WTC11 (cell line): ENCODE results near the gene USP44. TPM values are rescaled to one million over a fixed set of nuclear protein-coding genes. Genes with fewer than 3 reads are reported as not detected.

Experiments
- ATAC-seq: fragments of 200-7000 bp; cut with Tn5 transposase; 2 replicates; pipeline ENCODE4 v1.10.0; 2021; ENCODE audit warnings: mild to moderate bottlenecking, moderate library complexity
- CTCF ChIA-PET: fragments of 300-600 bp; sonication (Branson Sonifier 250); formaldehyde crosslinking; loops from one replicate; lab custom pipeline; 2021; ENCODE audit warnings: antibody characterized with exemption; lab: Charles Lee
- POLR2A ChIA-PET: fragments of 350-600 bp; sonication (Branson Sonifier 250); formaldehyde crosslinking; loops from one replicate; lab custom pipeline; 2021; ENCODE audit warnings: antibody characterized with exemption; lab: Charles Lee
- DNase-seq: peaks from one replicate; pipeline ENCODE4 v3.0.0; 2021; ENCODE audit warnings: low spot score
- H3K27ac Mint-ChIP-seq: 2 replicates; pipeline ENCODE4 v1.8.0; 2021; ENCODE audit warnings: mixed read lengths
- H3K27me3 Mint-ChIP-seq: 2 replicates; pipeline ENCODE4 v1.8.0; 2021; ENCODE audit warnings: low read depth, mild to moderate bottlenecking, moderate library complexity, mixed read lengths
- H3K36me3 Mint-ChIP-seq: 2 replicates; pipeline ENCODE4 v1.8.0; 2021; ENCODE audit warnings: mixed read lengths
- H3K4me1 Mint-ChIP-seq: 2 replicates; pipeline ENCODE4 v1.8.0; 2022; ENCODE audit warnings: mixed read lengths
- H3K4me3 Mint-ChIP-seq: 2 replicates; pipeline ENCODE4 v1.8.0; 2021; ENCODE audit warnings: mild to moderate bottlenecking, moderate library complexity, mixed read lengths
- H3K9me3 Mint-ChIP-seq: 2 replicates; pipeline ENCODE4 v1.8.0; 2021; ENCODE audit warnings: mixed read lengths
- AR ChIP-seq: fragments of 250-450 bp; sonication (Bioruptor Pico); IDR thresholded peaks from 2 replicates; pipeline ENCODE4 v1.9.0; 2021; ENCODE audit warnings: mild to moderate bottlenecking
- CREB1 ChIP-seq: sonication (generic); formaldehyde crosslinking; IDR thresholded peaks from 2 replicates; pipeline ENCODE4 v1.8.0; 2023; ENCODE audit warnings: mild to moderate bottlenecking, missing genetic modification reagents
- ELF4 ChIP-seq: sonication (generic); formaldehyde crosslinking; IDR thresholded peaks from 2 replicates; pipeline ENCODE4 v1.8.1; 2022; ENCODE audit warnings: low read depth, mild to moderate bottlenecking, moderate library complexity, missing genetic modification reagents
- ERG ChIP-seq: fragments of 250-450 bp; sonication (Bioruptor Pico); IDR thresholded peaks from 2 replicates; pipeline ENCODE4 v1.8.0; 2021; ENCODE audit warnings: mild to moderate bottlenecking
- GRHL2 ChIP-seq: fragments of 250-450 bp; sonication (Bioruptor Pico); IDR thresholded peaks from 2 replicates; pipeline ENCODE4 v1.8.0; 2022; ENCODE audit warnings: mild to moderate bottlenecking, moderate library complexity; ENCODE audit not compliant: insufficient replicate concordance, severe bottlenecking
- GTF2I ChIP-seq: fragments of 250-450 bp; sonication (Bioruptor Pico); conservative IDR thresholded peaks from 2 replicates; pipeline ENCODE4 v1.4.0; 2021; ENCODE audit warnings: mild to moderate bottlenecking
- MYBL2 ChIP-seq: sonication (generic); formaldehyde crosslinking; IDR thresholded peaks from 2 replicates; pipeline ENCODE4 v1.8.1; 2023; ENCODE audit warnings: mild to moderate bottlenecking, moderate library complexity, missing genetic modification reagents
- NR3C1 ChIP-seq: sonication (generic); formaldehyde crosslinking; conservative IDR thresholded peaks from 2 replicates; pipeline ENCODE4 v1.8.1; 2023; ENCODE audit warnings: low read depth, mild to moderate bottlenecking, missing genetic modification reagents
- SMAD3 ChIP-seq: sonication (generic); formaldehyde crosslinking; IDR thresholded peaks from 2 replicates; pipeline ENCODE4 v1.8.0; 2022; ENCODE audit warnings: missing genetic modification reagents, mild to moderate bottlenecking, borderline replicate concordance
- SOX15 ChIP-seq: fragments of 250-450 bp; sonication (Bioruptor Pico); IDR thresholded peaks from 2 replicates; pipeline ENCODE4 v1.9.0; 2021; ENCODE audit warnings: mild to moderate bottlenecking
- ZNF232 ChIP-seq: sonication (generic); formaldehyde crosslinking; IDR thresholded peaks from 2 replicates; pipeline ENCODE4 v1.8.0; 2022; ENCODE audit warnings: mild to moderate bottlenecking, missing genetic modification reagents
- total RNA-seq: library from RNA; stranded (reverse); gene quantifications from 3 replicates; pipeline ENCODE4 v1.2.3, GENCODE V29; 2021
- TF ChIP-seq, protein P1 (sequence below): sonication (generic); formaldehyde crosslinking; IDR thresholded peaks from 2 replicates; pipeline ENCODE4 v1.8.1; 2023; ENCODE audit warnings: mild to moderate bottlenecking, moderate library complexity, missing genetic modification reagents
- TF ChIP-seq, protein P2 (sequence below): fragments of 250-450 bp; sonication (Bioruptor Pico); IDR thresholded peaks from 2 replicates; pipeline ENCODE4 v1.9.0; 2021; ENCODE audit warnings: mild to moderate bottlenecking, borderline replicate concordance
- TF ChIP-seq, protein P3 (sequence below): sonication (generic); formaldehyde crosslinking; IDR thresholded peaks from 2 replicates; pipeline ENCODE4 v1.8.0; 2022; ENCODE audit warnings: mild to moderate bottlenecking, missing genetic modification reagents

USP44 gene
- total RNA-seq, 1 experiment from 2014 or later: 93.4 TPM

DNA sequence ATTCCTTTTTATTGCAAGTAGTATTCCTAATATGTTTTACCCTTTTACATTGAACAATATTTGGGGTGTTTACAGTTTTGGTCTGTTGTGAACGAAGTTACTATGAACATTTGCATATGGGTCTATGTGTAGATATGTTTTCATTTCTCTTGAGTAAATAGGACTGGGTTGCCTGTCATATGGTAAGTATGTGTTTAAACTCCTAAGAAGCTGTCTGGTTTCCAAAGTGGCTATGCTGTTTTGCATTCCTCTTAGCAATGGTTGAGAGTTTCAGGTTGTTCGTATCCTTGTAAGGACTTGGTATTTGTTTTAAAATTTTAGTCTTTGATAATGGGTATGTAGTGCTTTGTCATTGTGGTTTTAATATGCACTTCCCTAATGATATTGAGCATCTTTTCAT, 71.0 kb downstream of the USP44 start (continued):
- TF ChIP-seq ERG (CRISPR knock-in tag) (no peak), SMAD3 (no peak), GTF2I (CRISPR knock-in tag) (no peak)
- TF ChIP-seq, protein P1, sequence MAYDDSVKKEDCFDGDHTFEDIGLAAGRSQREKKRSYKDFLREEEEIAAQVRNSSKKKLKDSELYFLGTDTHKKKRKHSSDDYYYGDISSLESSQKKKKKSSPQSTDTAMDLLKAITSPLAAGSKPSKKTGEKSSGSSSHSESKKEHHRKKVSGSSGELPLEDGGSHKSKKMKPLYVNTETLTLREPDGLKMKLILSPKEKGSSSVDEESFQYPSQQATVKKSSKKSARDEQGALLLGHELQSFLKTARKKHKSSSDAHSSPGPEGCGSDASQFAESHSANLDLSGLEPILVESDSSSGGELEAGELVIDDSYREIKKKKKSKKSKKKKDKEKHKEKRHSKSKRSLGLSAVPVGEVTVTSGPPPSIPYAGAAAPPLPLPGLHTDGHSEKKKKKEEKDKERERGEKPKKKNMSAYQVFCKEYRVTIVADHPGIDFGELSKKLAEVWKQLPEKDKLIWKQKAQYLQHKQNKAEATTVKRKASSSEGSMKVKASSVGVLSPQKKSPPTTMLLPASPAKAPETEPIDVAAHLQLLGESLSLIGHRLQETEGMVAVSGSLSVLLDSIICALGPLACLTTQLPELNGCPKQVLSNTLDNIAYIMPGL (CRISPR knock-in tag): no peak
- TF ChIP-seq, all 79 proteins: peak for 0

- Mint-ChIP-seq H3K27me3 (peaks cover 2% of the 10 kb centered on the region; the same call in 1 of the 2 replicates), H3K36me3 (peaks cover 34% of the 10 kb centered on the region), H3K27ac (peak overlapping the region; percentile 91), H3K9me3 (no peaks in the 10 kb centered on the region), H3K4me3 (peak overlapping the region; percentile 100), H3K4me1 (peaks cover 17% of the 10 kb centered on the region)
- no peak for ATAC-seq
- TF ChIP-seq SOX15 (CRISPR knock-in tag) (no peak), ZNF232 (CRISPR knock-in tag) (no peak), AR (CRISPR knock-in tag) (no peak)
- POLR2A ChIA-PET: interaction anchor here (0.5 to 2.0 kb wide), 3 partner anchors 28 to 257 kb away, joined by 3 to 12 read pairs (median 4); partner anchors contain the start of genes FGD6 and VEZT
- no peak for DNase-seq
- CTCF ChIA-PET: interaction anchor here (1.7 kb wide), 1 partner anchor 60 kb away, joined by 12 read pairs; no protein-coding TSS in a partner anchor
Observed at GRCh38 chr12:95474660-95474958, 76.7 kb downstream of the USP44 start.

- H3K4me3 Mint-ChIP-seq: peak within 1 kb of the TSS; percentile 100
- peaks cover 2% of the 10 kb centered on the region; the same call in 1 of the 2 replicates for H3K27me3 Mint-ChIP-seq
- CTCF ChIA-PET: interaction anchor here (0.5 to 1.7 kb wide), 6 partner anchors 28 to 401 kb away, joined by 3 to 12 read pairs (median 5); partner anchors contain the start of gene NR2C1
- H3K9me3 Mint-ChIP-seq: no peaks in the 10 kb centered on the region
- POLR2A ChIA-PET: interaction anchor here (0.5 to 2.3 kb wide), 12 partner anchors 10 to 401 kb away, joined by 3 to 13 read pairs (median 4); partner anchors contain the start of genes FGD6, NR2C1 and VEZT
- peaks cover 17% of the 10 kb centered on the region for H3K4me1 Mint-ChIP-seq
- ATAC-seq (peak; percentile 100), DNase-seq (peak; percentile 97)
- H3K27ac Mint-ChIP-seq: peak within 1 kb of the TSS; percentile 100
- peaks cover 30% of the 10 kb centered on the region for H3K36me3 Mint-ChIP-seq
- TF ChIP-seq, protein P2, sequence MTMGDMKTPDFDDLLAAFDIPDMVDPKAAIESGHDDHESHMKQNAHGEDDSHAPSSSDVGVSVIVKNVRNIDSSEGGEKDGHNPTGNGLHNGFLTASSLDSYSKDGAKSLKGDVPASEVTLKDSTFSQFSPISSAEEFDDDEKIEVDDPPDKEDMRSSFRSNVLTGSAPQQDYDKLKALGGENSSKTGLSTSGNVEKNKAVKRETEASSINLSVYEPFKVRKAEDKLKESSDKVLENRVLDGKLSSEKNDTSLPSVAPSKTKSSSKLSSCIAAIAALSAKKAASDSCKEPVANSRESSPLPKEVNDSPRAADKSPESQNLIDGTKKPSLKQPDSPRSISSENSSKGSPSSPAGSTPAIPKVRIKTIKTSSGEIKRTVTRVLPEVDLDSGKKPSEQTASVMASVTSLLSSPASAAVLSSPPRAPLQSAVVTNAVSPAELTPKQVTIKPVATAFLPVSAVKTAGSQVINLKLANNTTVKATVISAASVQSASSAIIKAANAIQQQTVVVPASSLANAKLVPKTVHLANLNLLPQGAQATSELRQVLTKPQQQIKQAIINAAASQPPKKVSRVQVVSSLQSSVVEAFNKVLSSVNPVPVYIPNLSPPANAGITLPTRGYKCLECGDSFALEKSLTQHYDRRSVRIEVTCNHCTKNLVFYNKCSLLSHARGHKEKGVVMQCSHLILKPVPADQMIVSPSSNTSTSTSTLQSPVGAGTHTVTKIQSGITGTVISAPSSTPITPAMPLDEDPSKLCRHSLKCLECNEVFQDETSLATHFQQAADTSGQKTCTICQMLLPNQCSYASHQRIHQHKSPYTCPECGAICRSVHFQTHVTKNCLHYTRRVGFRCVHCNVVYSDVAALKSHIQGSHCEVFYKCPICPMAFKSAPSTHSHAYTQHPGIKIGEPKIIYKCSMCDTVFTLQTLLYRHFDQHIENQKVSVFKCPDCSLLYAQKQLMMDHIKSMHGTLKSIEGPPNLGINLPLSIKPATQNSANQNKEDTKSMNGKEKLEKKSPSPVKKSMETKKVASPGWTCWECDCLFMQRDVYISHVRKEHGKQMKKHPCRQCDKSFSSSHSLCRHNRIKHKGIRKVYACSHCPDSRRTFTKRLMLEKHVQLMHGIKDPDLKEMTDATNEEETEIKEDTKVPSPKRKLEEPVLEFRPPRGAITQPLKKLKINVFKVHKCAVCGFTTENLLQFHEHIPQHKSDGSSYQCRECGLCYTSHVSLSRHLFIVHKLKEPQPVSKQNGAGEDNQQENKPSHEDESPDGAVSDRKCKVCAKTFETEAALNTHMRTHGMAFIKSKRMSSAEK (CRISPR knock-in tag): no peak
- TF ChIP-seq GRHL2 (CRISPR knock-in tag) (no peak), CREB1 (no peak), NR3C1 (CRISPR knock-in tag) (no peak), ERG (CRISPR knock-in tag) (no peak), ELF4 (CRISPR knock-in tag) (no peak), MYBL2 (peak; percentile 52; the same call in 1 of the 2 replicates)
- TF ChIP-seq, protein P3, sequence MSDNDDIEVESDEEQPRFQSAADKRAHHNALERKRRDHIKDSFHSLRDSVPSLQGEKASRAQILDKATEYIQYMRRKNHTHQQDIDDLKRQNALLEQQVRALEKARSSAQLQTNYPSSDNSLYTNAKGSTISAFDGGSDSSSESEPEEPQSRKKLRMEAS (CRISPR knock-in tag): peak; percentile 88
Observed at GRCh38 chr12:95473884-95474659, 77.2 kb downstream of the USP44 start, which contains the start of gene METAP2. TSS of gene METAP2 (plus strand) at chr12:95474152. CDS start at chr12:95474180, 28 bp downstream.
